Fibroblast of villous mesenchyme (primary cell): Measurements from ENCODE around the gene PSMG1. TPM values are rescaled to one million over a fixed set of nuclear protein-coding genes. Genes with fewer than 3 reads are reported as not detected.
"Not testable (repeated sequence)": the region's sequence is repeated elsewhere in the genome, so short reads cannot be mapped to it uniquely, and the experiment has no call there.

Experiments used
- DNase-seq: peaks from one replicate; pipeline ENCODE4 v3.0.0-alpha.2; 2010; ENCODE audit warnings: low read depth
- H3K4me3 ChIP-seq: 2 replicates; pipeline ENCODE4 v1.5.1; 2011; ENCODE audit warnings: low read depth, mild to moderate bottlenecking, low read length
- CTCF ChIP-seq: IDR thresholded peaks from 2 replicates; pipeline ENCODE4 v1.5.1; 2012; ENCODE audit warnings: low read depth, mild to moderate bottlenecking, low read length; ENCODE audit not compliant: insufficient read depth
- total RNA-seq: library from RNA; depleted of rRNA; stranded (reverse); fragments of >200 nt; gene quantifications from 2 replicates; pipeline ENCODE4 v1.2.3, GENCODE V29; 2012

PSMG1 gene
- total RNA-seq, 1 donor = 70.0 TPM

GRCh38 chr21:39161064-39161463 lies 22.2 kb downstream of the PSMG1 start:
- DNase-seq = no peak
- no peak overlapping the region for H3K4me3 ChIP-seq
- no peak for TF ChIP-seq CTCF

DNA sequence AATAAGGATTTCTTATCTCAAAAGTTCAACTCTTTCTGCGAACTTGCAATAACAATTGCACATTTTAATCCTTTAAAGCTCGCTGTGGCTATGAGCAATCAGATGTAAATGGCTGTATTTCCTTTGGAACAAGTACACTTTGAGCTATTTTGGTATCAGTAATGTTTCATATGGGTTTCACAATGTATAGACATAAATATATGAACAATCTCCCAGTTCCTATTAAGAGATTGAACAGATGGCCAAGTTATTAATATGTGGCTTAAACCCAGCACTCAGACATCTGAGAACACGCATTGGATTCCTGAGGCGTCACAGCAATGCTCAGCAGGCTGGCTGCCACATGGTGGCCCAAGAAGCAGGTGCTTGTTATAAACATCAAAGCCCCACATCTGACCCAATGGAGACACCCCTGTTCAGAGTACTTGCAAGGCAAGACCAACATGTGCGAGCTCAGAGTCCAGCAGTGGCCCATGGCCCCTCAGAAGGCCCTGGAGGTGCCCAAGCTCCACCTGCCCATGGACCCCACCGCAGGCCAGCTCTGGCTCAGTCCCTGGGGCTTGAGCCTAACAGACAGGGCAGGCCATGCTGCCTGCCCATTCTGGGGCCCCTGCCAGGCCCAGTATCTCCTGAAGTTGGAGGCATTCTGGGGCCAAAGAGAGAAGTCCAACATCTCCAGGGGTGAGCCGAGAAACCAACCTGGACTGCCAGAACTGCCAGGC lies 23.7 kb downstream of the PSMG1 start:
- no peak for TF ChIP-seq CTCF
- no peak overlapping the region for H3K4me3 ChIP-seq
- peak; percentile 96 for DNase-seq

DNA sequence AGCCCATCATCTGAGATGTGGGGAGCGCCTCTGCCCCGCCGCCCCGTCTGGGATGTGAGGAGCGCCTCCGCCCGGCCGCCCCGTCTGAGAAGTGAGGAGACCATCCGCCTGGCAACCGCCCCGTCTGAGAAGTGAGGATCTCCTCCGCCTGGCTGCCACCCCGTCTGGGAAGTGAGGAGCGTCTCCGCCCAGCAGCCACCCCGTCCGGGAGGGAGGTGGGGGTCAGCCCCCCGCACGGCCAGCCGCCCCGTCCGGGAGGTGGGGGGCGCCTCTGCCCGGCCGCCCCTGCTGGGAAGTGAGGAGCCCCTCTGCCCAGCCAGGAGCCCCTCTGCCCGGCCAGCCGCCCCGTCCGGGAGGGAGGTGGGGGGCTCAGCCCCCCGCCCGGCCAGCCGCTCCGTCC lies 26.0 kb downstream of the PSMG1 start:
- not testable (repeated sequence) for DNase-seq, H3K4me3 ChIP-seq

- no peak for DNase-seq
- TF ChIP-seq CTCF = no peak
- no peak overlapping the region for H3K4me3 ChIP-seq
Observed at GRCh38 chr21:39156024-39156423, 27.2 kb downstream of the PSMG1 start.

DNA sequence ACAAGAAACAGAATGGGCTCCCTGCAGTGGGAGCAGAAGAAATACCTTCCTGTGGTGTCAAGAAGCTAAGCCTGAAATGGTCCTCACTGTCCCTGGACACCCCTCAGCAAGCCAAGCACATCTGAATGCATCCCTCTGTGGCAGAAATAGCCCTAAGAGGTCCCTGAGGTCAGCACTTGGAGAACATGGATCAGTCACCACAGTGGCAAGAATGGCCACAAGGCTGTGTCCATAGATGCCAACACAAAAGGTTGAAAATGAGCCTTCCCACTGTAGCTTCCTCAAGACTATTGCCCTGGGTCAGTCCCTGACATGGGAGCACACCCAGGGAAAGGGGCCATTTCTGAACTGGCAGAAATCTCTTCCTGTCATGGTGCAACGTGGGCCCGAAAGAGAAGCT lies 27.7 kb downstream of the PSMG1 start:
- no peak for TF ChIP-seq CTCF
- H3K4me3 ChIP-seq = no peak overlapping the region
- no peak for DNase-seq

DNA sequence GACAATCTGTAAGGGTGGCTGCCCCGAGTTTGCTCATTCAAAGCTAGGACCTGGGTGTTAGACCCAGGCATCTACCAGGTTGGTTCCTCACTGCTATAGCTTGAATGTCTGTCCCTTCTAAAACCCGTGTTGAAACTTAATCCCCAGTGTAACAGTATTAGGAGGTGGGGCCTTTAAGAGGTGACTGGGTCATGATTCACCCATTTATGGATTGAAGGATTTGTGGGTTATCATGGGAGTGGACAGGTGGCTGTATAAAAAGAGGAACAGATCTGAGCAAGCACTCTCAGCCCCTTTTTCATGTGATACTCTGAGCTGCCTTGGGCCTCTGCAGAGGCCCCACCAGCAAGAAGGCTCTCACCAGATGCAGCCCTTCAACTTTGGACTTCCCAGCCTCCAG lies 29.4 kb downstream of the PSMG1 start:
- no peak for DNase-seq
- no peak for TF ChIP-seq CTCF
- H3K4me3 ChIP-seq = no peak overlapping the region

DNA sequence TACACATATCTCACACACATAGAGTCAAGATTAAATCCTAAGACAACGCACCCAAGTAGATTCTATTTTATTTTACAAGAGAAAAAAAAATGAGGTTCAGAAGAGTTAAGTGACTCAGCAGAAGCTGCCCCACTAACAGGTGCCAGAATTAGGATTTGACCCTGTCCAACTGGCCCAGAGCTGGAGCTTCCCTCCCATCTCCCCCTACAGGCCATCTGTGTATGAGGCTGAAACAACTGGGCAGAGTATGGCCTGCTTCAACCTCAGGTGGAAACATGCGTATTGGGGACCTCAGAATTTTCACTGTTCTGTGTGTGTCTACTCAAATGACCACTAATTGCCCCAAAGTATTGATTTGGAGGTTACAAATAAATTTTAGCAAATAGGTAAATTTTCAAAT lies 29.9 kb downstream of the PSMG1 start:
- no peak overlapping the region for H3K4me3 ChIP-seq
- TF ChIP-seq CTCF = peak; percentile 70
- peak; percentile 24 for DNase-seq
